KG1 (cell line): ENCODE data around the gene SRM.

Source experiments
- DNase-seq: peaks from one replicate; lab custom pipeline; 2025; lab: John Stamatoyannopoulos, UW

SRM gene

DNA sequence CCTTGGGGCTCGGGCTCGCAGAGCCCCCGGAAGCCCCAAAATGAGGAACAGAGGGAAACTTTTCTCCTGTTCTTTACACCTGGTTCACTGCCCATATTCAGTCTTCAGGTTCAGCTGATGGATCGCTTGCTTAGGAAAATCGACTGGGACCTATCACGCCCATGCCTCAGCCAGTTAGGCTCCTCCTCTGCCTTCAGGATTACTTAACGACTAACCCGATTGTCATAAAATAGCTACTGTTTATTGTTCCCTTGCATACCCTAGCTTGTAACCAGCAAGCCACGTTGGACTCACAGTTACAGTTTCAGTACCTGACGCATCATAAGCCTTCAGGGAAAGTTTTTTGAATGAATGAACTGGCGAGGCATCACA lies 46.7 kb downstream of the SRM start:
- no peak for DNase-seq

DNA sequence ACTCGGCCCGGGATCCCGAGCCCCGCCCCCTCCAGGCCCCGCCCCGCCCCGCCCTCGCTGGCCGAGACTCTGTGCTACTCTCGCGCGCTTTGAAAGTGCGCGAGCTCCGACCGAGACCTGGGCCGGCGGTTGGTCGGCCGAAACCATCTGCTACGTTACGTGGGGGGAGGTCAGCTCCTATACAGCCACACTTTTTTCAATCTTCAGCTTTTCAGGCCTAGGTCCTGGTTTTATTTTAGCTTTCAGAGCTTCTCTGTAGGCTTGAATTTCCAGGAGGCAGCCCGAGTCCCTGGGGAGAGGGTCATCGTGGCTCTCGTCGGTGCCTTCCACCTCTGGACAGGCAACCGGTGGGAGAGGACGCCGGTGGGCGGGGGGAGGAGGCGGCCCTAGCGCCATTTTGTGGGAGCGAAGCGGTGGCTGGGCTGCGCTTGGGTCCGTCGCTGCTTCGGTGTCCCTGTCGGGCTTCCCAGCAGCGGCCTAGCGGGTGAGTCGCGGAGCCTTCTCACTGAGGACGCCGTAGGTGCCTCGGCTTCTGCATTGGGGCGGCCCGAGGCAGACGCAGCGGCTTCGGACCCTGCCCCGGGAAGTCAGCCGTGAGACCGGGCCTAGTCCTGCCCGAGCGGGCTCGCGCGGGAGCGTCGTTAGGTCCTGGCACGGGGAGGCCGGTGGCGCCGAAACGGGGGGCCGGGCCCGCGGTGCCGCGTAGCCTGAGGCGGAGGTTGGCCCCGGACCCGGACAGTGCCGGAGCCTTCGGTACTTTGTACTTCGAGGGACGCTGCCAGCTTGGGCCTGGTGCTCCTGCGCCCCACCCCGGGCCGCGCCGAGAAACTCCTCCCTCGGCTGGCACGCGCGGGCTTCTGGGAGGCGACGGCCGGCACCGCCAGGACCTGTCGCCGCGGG lies 47.3 kb downstream of the SRM start, which contains the start of gene TARDBP:
TARDBP (plus strand) TSS at position 395 of the 900 bp plus-strand sequence. CDS start 1,074 bp downstream, outside the sequence.
- DNase-seq: peak; percentile 96
